ENCODE data around the gene CTXN3.

Gene CTXN3

GRCh38 chr5:127700237-127700766, 51.4 kb downstream of the CTXN3 start:
- DNase-seq: no peak

DNA sequence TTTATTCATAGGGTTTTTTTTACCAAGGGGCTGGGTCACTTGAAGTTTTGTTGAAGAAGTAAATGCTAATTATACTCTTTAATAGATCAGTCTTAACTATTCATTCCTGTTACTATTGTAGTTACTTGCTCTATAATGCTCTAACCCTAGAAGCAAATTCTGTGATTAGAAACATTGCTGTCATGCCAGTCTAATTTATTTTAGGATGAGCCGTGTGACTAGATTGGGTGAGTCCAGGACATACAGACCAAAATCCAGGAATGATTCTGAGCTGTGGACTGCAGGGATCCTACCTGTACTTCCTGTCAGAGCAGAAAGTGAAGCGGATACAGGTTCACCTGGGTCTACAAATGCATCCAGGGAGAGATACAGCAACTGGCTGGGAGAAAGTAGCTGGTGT, 53.6 kb downstream of the CTXN3 start:
- no peak for DNase-seq

GRCh38 chr5:127702926-127703561, 54.2 kb downstream of the CTXN3 start, which contains the start of gene CCDC192:
TSS of gene CCDC192 (plus strand) at chr5:127703391. CDS start at chr5:127703446, 55 bp downstream.
- no peak for DNase-seq

DNA sequence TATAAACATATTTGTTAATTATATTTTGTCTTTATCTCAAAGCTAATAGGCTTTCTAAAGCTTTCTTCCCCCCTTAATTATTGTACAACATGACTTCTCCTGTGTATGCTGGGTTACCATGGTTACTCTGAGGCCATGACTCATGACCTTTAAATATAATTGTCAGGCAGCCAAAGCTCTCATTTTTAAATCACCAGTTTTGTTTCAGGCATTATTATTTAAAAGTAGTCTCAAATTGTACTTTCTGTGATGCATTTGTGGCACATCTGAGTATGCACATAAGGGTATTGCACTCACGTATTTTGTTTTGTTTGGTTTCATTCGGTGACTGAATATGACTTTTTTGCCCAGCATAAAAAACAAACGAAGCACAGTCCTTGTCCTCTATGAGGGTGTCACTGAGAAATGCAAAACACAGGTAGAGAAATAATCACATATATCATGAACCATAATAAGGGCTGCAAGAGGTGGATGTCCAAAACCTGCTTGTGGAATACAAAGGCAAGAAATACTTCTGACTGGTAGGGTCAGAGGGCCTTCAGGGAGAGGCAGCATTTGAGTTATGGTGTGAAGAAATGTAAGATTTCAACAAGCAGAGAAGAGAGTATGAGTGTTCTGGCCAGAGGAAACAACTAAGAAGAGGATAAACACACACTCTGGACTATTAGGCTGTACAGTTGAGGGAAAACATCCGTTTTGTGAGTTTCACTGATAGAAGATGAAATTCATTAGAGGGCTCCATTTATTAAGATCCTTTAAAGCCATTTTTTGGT, 56.4 kb downstream of the CTXN3 start:
- no peak for DNase-seq

- no peak for DNase-seq
Observed at GRCh38 chr5:127706691-127707090, 57.8 kb downstream of the CTXN3 start.

DNA sequence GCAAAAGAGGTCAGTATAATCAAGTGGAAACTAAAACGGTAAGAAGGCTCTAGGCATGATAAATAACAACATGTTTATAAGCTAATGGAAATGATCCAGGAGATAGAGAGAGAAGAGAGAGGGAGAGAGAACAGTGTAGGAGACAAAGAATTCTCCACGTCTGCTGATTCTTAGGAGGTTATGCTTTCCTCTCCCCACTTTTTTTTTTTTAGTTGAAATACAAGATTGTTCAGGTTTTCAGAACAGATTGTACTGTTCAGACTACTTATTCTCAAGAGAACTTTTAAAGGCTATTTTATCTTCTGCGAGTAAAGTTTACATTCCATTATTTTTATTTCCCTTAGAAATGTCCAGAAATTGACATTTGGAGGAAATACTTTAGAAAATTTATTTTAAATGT, 58.3 kb downstream of the CTXN3 start:
- no peak for DNase-seq

Data from stimulated activated CD4-positive, alpha-beta T cell treated with anti-CD3 and anti-CD28 coated beads, Interleukin-2, amount 100 ng/mL, for 24 hours (primary cell).